IPS-NIHi7 (cell line): ENCODE measurements around the gene MDC1.
A peak's percentile ranks its signal among the peaks of the same experiment; 100 is the strongest.

Source experiments
- DNase-seq: peaks from one replicate; pipeline ENCODE4 v3.0.0; 2012; ENCODE audit warnings: mixed read lengths; ENCODE audit errors: extremely low spot score

MDC1 gene

DNA sequence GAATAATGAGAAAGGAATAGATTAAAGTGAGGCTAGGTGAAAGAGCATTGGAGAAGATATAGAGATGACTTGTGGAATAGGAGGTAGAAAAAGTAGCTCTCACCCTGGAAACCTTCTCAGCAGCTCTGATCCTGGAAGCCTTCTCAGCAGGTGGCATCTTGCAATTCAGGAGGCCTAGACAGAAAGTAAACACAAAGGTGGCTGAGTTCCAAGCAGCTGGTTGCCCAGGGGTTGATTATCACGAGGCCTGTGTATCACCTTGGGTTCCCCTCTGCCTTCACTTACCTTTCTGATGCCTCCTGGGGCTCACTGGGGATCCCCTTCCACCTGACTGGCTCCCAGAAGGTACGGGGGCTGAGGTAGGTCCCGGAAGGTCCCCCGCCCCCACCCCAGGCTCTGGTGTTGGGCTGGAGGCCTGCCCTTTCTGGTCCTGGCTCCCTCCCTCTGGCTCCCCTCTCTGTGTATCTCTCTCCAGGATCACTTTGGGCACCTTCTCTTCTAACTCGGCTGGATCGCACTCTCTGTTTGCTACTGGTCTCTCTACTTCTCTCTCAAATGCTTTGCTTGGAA is 9.7 kb downstream of the MDC1 start:
- DNase-seq: peak; percentile 10

DNA sequence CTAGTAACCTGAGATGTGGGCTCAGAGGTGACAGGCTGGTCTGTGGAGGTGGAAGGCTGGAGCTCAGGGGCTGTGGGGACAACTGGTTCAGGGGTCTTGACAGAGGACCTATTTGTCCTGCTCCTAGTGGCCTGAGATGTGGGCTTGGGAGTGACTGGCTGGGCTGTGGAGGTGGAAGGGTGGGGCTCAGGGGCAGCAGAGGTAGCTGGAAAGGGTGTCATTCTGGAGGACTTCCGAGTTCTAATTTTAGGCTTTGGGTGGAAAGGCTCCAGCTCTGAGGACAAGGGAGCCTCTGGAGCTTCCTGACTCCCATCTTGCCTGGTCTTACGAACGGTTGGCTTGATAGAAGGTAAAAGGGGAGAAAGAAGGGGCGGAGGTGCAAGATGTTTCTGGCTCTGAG is 11.5 kb downstream of the MDC1 start:
- DNase-seq: no peak

GRCh38 chr6:30703821-30704220 is 13.3 kb downstream of the MDC1 start:
- DNase-seq: no peak

- no peak for DNase-seq
Measured at GRCh38 chr6:30703011-30703410, 14.1 kb downstream of the MDC1 start.

DNA sequence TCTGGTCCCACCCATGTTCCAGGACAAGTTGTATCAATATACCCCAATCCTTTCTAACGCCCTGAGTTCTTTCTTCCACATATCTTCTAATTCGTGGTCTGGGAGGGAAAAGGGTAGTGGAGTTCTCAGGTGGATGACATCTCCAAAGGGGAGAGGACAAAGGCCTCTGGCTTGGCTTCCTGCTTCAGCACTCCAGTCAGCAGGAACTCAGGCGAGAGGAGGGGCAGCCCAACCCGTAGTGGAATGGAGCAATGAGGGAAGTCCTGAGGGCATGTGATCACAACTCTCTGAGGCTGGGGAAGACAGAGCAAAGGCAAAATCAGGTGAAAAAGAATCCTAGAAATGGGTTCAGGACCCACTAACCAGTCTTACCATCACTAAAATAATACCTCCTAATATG is 16.7 kb downstream of the MDC1 start:
- no peak for DNase-seq

DNA sequence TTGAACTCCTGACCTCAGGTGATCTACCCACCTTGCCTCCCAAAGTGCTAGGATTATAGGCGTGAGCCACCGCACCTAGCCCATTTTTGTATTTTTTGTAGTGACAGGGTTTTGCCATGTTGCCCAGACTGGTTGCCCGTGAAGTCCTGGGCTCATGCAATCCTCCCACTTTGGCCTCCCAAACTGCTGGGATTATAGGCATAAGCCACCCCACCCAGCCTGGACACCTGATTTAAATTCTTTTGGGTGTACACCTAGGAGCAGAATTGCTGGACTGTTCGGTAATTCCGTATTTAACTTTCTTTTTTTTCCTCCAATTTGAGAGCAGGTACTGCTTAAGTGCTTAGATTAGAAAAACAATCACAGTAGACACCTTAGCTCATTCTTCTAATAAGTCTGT is 20.6 kb downstream of the MDC1 start:
- no peak for DNase-seq

GRCh38 chr6:30691208-30691847 is 25.8 kb downstream of the MDC1 start:
- DNase-seq: peak; percentile 43

GRCh38 chr6:30690403-30691207 is 26.5 kb downstream of the MDC1 start, which contains the start of gene NRM:
Gene NRM (minus strand): TSS chr6:30690984. CDS start chr6:30690974, 10 bp downstream.
- peak; percentile 90 for DNase-seq

DNA sequence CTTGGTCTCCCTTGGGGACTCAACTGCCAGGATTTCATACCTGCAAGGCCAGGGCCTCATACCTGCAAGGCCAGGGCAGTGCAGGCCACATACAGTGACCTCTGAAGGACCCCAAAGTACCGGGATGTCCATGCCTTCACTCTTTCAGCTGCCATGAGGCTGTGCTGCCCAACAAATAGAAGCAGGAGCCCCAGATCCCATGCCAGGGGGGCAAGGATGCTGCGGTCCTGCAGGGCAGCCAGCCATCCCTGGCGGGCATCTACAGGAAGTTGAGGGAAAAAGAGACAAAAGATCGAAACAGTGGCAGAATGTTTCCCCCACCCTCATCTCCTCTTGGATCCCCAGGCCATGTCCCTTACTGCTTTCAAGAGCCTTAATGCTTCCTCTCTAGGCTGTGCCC is 27.1 kb downstream of the MDC1 start:
- no peak for DNase-seq

DNA sequence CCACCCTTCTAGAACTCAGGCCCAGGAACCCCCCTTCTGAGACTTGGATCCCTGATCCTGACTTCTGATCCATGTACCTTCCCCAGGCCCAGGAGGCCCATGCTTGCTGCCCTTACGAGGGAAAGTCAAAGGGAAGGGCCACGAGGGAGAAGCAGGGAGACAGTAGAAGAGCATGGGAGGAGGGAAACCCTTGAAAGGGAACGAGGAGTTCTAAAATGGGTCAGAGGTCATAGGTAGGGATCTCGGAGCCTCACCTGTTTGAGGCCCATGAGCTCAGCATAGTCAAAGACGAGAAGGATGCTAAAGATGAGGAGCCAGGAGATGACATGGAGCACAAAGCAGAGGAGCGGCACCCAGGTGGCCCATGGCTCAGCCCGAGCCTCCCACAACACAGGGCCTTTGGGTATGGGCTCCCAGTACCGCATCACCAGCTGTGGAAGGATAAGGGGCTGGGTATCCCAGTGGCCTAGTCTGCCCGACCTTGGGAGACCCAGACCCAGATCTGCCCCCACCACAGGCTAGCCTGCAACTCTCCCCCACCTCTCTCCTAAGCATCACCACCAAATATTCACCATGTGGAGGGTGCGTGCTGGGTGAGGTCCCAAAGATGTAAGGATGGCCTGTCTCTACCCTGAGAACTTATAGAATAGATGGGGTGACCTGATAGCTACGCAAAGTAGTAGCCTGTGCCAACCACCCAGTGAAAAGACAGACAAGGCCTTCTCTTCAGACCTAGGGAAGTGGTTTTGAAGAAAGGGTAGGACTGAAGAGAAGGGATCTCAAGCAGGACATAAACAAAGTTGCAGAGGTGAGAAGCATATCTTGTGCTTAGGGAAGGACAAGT is 27.8 kb downstream of the MDC1 start:
- DNase-seq: no peak

GRCh38 chr6:30688569-30688968 is 28.5 kb downstream of the MDC1 start:
- DNase-seq: no peak

GRCh38 chr6:30687659-30688431 is 29.2 kb downstream of the MDC1 start:
- DNase-seq: no peak

DNA sequence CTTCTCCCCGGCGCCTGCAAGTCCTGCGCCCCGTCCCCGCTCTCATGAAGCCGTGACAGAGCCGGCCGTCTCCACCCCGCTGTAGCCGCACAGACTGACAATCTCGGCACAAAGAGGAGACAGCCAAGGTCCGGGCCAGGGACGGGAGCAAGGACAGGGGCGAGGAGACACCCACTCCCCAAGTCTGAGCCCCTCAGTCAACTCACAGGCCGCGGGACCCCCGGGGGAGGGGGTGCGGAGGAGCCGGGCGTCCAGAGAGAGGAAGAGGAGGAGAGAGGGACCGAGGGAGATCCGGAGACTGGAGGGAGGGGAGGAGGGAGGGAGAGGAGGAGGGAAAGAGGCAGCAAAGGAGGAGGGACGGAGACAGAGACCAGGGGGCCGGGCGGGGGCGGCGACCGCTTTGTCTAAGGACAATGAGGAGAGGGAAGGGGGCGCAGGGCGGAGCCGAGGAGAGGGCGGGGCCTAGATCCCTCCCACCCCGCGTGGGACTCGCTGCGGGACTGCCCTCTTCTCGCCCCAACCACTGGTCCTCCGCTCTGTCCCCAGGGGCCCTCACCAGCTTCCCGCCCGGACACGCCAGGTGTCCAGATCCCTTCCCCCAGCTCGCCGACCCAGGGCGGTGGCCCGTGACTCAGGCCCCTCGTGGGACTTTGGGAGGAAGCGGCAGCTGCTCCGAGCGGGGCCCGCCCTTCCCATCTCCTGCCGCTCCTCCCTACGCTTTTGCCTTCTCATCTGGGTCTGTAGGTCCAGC is 30.0 kb downstream of the MDC1 start:
- peak; percentile 77 for DNase-seq

DNA sequence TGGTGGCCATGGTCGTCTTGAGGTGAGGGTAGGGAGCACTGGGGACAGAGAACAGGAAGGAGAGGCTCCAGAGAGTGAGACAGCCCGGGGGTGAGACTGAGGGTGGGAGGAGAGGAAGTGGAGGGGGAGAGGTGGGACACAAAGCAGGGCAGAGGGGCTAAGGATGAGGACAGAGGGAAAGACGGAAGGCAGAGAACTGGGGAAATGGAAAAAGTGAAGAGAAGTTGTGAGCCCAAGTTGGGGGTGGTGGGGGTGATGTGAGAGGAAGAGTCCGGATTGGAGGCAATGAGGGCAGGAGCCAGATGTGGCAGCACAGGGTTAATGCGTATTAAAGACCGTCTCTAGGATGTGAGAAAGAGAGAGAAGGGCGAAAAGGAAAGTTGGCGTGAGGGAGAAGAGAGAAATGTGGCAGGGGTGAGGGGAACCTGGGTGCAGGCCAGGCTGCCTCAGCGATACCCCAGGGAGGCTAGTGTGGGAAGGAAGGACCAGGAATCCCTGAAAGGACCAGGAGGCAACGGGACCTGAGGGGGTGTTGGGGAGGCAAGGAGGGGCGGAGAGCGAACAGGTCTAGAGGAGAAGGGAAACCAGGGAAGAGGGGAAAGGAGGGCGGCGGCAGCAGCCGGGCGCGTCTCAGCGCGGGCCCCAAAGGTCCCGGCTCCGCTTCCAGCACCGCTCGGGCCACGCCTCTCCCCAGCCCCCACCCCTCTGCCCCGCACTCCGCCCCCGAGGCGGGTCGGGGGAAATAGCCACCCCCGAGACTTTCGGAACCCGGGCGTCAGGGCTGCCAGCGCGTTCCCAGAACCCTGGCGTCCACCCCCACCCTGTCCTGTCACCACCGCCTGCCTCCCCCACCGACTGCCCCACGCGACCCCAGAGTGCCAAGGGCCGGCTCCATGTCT is 30.8 kb downstream of the MDC1 start, which contains the start of gene PPP1R18:
TSS of gene PPP1R18 (minus strand) at position 637 of the 899 bp plus-strand sequence. CDS start at position 10, 627 bp downstream.
- peak; percentile 68 for DNase-seq

- no peak for DNase-seq
Measured at GRCh38 chr6:30685157-30686008, 31.7 kb downstream of the MDC1 start.

DNA sequence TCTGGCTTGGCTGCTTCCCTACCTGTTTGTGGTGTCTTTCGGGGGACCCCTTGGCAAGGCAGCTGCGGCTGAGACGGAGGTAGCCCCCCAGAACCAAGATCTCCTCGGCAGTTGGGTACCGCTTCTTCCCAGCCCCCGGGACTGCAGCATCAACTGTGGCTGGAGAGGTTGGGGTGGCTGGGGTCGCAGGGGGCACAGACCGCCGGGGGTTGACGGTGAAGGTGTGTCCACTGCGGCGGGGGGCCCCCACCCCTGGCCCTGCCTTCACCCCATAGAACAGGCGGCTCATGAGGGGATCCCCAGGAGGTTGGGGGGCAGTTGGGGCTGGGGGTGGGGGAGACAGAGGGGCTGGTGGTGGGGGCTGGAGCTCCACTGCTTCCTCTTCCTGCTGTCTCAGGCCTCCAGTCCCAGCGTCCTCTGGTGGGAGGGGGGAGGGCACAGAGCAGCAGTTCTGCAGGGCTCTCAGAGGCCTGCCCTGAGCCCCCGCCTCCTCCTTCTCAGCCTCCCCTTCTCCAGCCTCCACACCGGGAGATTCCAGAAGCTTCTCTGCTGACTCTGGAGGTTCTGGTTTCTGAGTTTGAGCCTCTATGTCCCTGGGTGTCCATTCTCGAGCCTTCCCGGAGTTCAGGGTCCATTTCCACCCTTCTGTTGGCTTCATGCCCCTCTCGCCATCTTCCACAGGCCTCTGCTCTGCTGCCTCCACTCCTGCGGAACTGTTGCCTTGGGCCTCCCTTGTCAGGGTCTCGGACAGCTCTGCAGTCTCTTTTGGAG is 32.5 kb downstream of the MDC1 start:
- no peak for DNase-seq

- no peak for DNase-seq
Measured at GRCh38 chr6:30683980-30684338, 33.1 kb downstream of the MDC1 start.
